Renal cortex interstitium (tissue), 11 donors: ENCODE data around the gene HRH2. TPM values are rescaled to one million over a fixed set of nuclear protein-coding genes. Genes with fewer than 3 reads are reported as not detected.

Experiments used
- DNase-seq, 11 donors: peaks; one replicate each; pipeline ENCODE4 v3.0.0-alpha.2; 2013; ENCODE audit warnings: low read depth in 9 of 11, low spot score in 4 of 11; ENCODE audit errors: extremely low read depth in 1 of 11
- polyA plus RNA-seq, 3 donors: library from polyadenylated mRNA; unstranded; fragments of 120-200 nt; gene quantifications; one replicate each; pipeline ENCODE4 v1.2.1, GENCODE V29; 2013; ENCODE audit not compliant: insufficient read length in 3 of 3

The HRH2 gene
- polyA plus RNA-seq, 3 donors, result 2.6 to 3.2 (median 2.7) TPM

- no peak for DNase-seq
Observed at GRCh38 chr5:175666216-175666615, 8.3 kb downstream of the HRH2 start.

- DNase-seq, result no peak
Observed at GRCh38 chr5:175668006-175668405, 10.1 kb downstream of the HRH2 start.

GRCh38 chr5:175670372-175670771 is 12.5 kb downstream of the HRH2 start:
- DNase-seq, result no peak

- no peak for DNase-seq
Observed at GRCh38 chr5:175671013-175671412, 13.1 kb downstream of the HRH2 start.

- no peak for DNase-seq
Observed at GRCh38 chr5:175672976-175673648, 15.2 kb downstream of the HRH2 start.

GRCh38 chr5:175674731-175675346 is 17.0 kb downstream of the HRH2 start:
- DNase-seq, result no peak

- no peak for DNase-seq
Observed at GRCh38 chr5:175675873-175676272, 18.0 kb downstream of the HRH2 start.

- DNase-seq, result no peak
Observed at GRCh38 chr5:175677571-175677970, 19.7 kb downstream of the HRH2 start.

- no peak for DNase-seq
Observed at GRCh38 chr5:175678074-175678473, 20.2 kb downstream of the HRH2 start.

- no peak for DNase-seq
Observed at GRCh38 chr5:175679411-175679810, 21.5 kb downstream of the HRH2 start.

- DNase-seq, result no peak
Observed at GRCh38 chr5:175680020-175680419, 22.1 kb downstream of the HRH2 start.

- DNase-seq, result no peak
Observed at GRCh38 chr5:175680463-175680862, 22.6 kb downstream of the HRH2 start.

- DNase-seq, result no peak
Observed at GRCh38 chr5:175681045-175681967, 23.4 kb downstream of the HRH2 start.

- DNase-seq, result no peak
Observed at GRCh38 chr5:175681968-175682340, 24.1 kb downstream of the HRH2 start.

GRCh38 chr5:175682664-175683063 is 24.8 kb downstream of the HRH2 start:
- no peak for DNase-seq

GRCh38 chr5:175683231-175683630 is 25.4 kb downstream of the HRH2 start:
- DNase-seq, result no peak

- no peak for DNase-seq
Observed at GRCh38 chr5:175683921-175684320, 26.1 kb downstream of the HRH2 start.

GRCh38 chr5:175684931-175685330 is 27.1 kb downstream of the HRH2 start:
- no peak for DNase-seq

GRCh38 chr5:175685701-175686350 is 28.0 kb downstream of the HRH2 start:
- no peak for DNase-seq

- no peak for DNase-seq
Observed at GRCh38 chr5:175686396-175686795, 28.5 kb downstream of the HRH2 start.
